ENCODE measurements around the gene KCNN1.
"Not testable (repeated sequence)": the region's sequence is repeated elsewhere in the genome, so short reads cannot be mapped to it uniquely, and the experiment has no call there.

KCNN1 gene

GRCh38 chr19:18027151-18027550 is 60.2 kb downstream of the KCNN1 start:
- DNase-seq (ENCODE audit: low read depth, low spot score): no peak

GRCh38 chr19:18029617-18030338 is 62.9 kb downstream of the KCNN1 start:
- no peak for DNase-seq (ENCODE audit: low read depth, low spot score)

- DNase-seq (ENCODE audit: low read depth, low spot score): not testable (repeated sequence)
Measured at GRCh38 chr19:18031401-18031800, 64.5 kb downstream of the KCNN1 start.

- DNase-seq (ENCODE audit: low read depth, low spot score): not testable (repeated sequence)
Measured at GRCh38 chr19:18032102-18032501, 65.2 kb downstream of the KCNN1 start.

- DNase-seq (ENCODE audit: low read depth, low spot score): no peak
Measured at GRCh38 chr19:18041054-18041453, 74.1 kb downstream of the KCNN1 start.

- DNase-seq (ENCODE audit: low read depth, low spot score): no peak
Measured at GRCh38 chr19:18043676-18044075, 76.8 kb downstream of the KCNN1 start.

GRCh38 chr19:18044825-18045304 is 78.0 kb downstream of the KCNN1 start:
- peak; percentile 50 for DNase-seq (ENCODE audit: low read depth, low spot score)

- no peak for DNase-seq (ENCODE audit: low read depth, low spot score)
Measured at GRCh38 chr19:18045307-18046050, 78.6 kb downstream of the KCNN1 start.

GRCh38 chr19:18046059-18046718 is 79.3 kb downstream of the KCNN1 start:
- DNase-seq (ENCODE audit: low read depth, low spot score): no peak

GRCh38 chr19:18049385-18049784 is 82.5 kb downstream of the KCNN1 start:
- DNase-seq (ENCODE audit: low read depth, low spot score): no peak

All from ELF-1 (cell line).